Endothelial cell of umbilical vein (primary cell): Measurements from ENCODE around the gene DTL. TPM values are rescaled to one million over a fixed set of nuclear protein-coding genes. Genes with fewer than 3 reads are reported as not detected.
A peak's percentile ranks its signal among the peaks of the same experiment; 100 is the strongest.

ENCODE experiments used
- BruUV-seq: library from RNA; stranded (reverse); fragments of 400-500 nt; replicated peaks from 2 replicates; lab custom pipeline; 2021; lab: Mats Ljungman, UMichigan
- CTCF ChIA-PET: fragments of 300-600, 350-600 bp; sonication (Branson Sonifier 250); formaldehyde crosslinking; loops from one replicate; lab custom pipeline; 2021; ENCODE audit warnings: antibody characterized with exemption, inconsistent platforms; lab: Charles Lee
- POLR2A ChIA-PET: fragments of 300-600, 350-600 bp; sonication (Branson Sonifier 250); formaldehyde crosslinking; loops from one replicate; lab custom pipeline; 2021; ENCODE audit warnings: antibody characterized with exemption, inconsistent platforms; lab: Charles Lee
- DNase-seq: peaks from one replicate; pipeline ENCODE4 v3.0.0-alpha.2; 2011; ENCODE audit warnings: low read depth, low spot score
- FAIRE-seq: peaks from 2 replicates; lab custom pipeline; 2011; peaks lifted over from hg19 to GRCh38; lab: Jason Lieb, UNC
- H2AFZ ChIP-seq: 2 replicates; pipeline ENCODE4 v1.6.0; 2012; ENCODE audit warnings: low read depth, low read length, control low read depth, inconsistent platforms
- H3K27ac ChIP-seq: 2 replicates; pipeline ENCODE4 v1.5.1; 2011; ENCODE audit warnings: low read depth, mild to moderate bottlenecking, control low read depth, low read length, moderate library complexity; ENCODE audit not compliant: insufficient read depth
- H3K27me3 ChIP-seq, 2 experiments: 2 replicates each; pipeline versions ENCODE4 v1.6.0 to v1.6.1; 2011; ENCODE audit warnings: low read length in 2 of 2, mixed read lengths in 1 of 2; ENCODE audit not compliant: control insufficient read depth in 2 of 2, insufficient read depth in 2 of 2
- H3K36me3 ChIP-seq, 2 experiments: 2 replicates in 1 of 2; 3 replicates in 1 of 2; pipeline ENCODE4 v1.5.1; 2011; ENCODE audit warnings: low read length in 2 of 2, mild to moderate bottlenecking in 1 of 2, moderate library complexity in 1 of 2; ENCODE audit not compliant: control insufficient read depth in 2 of 2, insufficient read depth in 2 of 2; ENCODE audit errors: extremely low read depth in 1 of 2
- H3K4me1 ChIP-seq: 3 replicates; pipeline ENCODE4 v1.5.1; 2011; ENCODE audit warnings: mild to moderate bottlenecking, low read length; ENCODE audit not compliant: control insufficient read depth, insufficient read depth; ENCODE audit errors: extremely low read depth
- H3K4me2 ChIP-seq: 2 replicates; pipeline ENCODE4 v1.6.1; 2011; ENCODE audit warnings: low read length, control low read depth, mixed read lengths; ENCODE audit not compliant: insufficient read depth
- H3K4me3 ChIP-seq, 3 experiments: fragments of 200-600 bp in 1 of 3; sonication (generic), shearing (Covaris generic) in 1 of 3; replicated peaks in 1 of 3; 2 replicates each; pipeline ENCODE4 v1.5.1; 2011 to 2016; ENCODE audit warnings: control low read depth in 3 of 3, low read length in 3 of 3, mild to moderate bottlenecking in 2 of 3, inconsistent platforms in 1 of 3, low read depth in 1 of 3, moderate library complexity in 1 of 3; ENCODE audit not compliant: insufficient read depth in 1 of 3
- H3K79me2 ChIP-seq: 2 replicates; pipeline ENCODE4 v1.6.0; 2012; ENCODE audit warnings: low read length, inconsistent platforms; ENCODE audit not compliant: control insufficient read depth, insufficient read depth
- H3K9ac ChIP-seq: replicated peaks from 2 replicates; pipeline ENCODE3; 2011; ENCODE audit warnings: low read length, control low read depth; ENCODE audit not compliant: insufficient read depth; ENCODE audit errors: extremely low read depth
- H3K9me1 ChIP-seq: replicated peaks from 3 replicates; pipeline ENCODE4 v1.6.0; 2011; ENCODE audit warnings: mild to moderate bottlenecking, low read length; ENCODE audit not compliant: control insufficient read depth, insufficient read depth; ENCODE audit errors: extremely low read depth
- H3K9me3 ChIP-seq: replicated peaks from 2 replicates; pipeline ENCODE4 v1.5.1; 2012; ENCODE audit warnings: low read length, inconsistent platforms; ENCODE audit not compliant: control insufficient read depth, insufficient read depth
- H4K20me1 ChIP-seq: replicated peaks from 2 replicates; pipeline ENCODE3; 2011; ENCODE audit warnings: mild to moderate bottlenecking, low read length; ENCODE audit not compliant: control insufficient read depth, insufficient read depth; ENCODE audit errors: extremely low read depth
- EZH2 ChIP-seq: IDR thresholded peaks from 2 replicates; pipeline ENCODE4 v1.6.1; 2012; ENCODE audit warnings: borderline replicate concordance, low read depth, mild to moderate bottlenecking, moderate library complexity, low read length, inconsistent platforms; ENCODE audit not compliant: severe bottlenecking
- GATA2 ChIP-seq: IDR thresholded peaks from 2 replicates; pipeline ENCODE4 v1.7.0; 2011; ENCODE audit warnings: low read depth, mild to moderate bottlenecking, moderate library complexity, mixed read lengths, low read length; ENCODE audit not compliant: insufficient read length, insufficient read depth
- MYC ChIP-seq: IDR thresholded peaks from one replicate; pipeline ENCODE4 v1.6.1; 2011; ENCODE audit warnings: mild to moderate bottlenecking, low read depth, low read length
- POLR2A ChIP-seq: IDR thresholded peaks from 2 replicates; pipeline ENCODE4 v1.6.1; 2012; ENCODE audit warnings: low read depth, mild to moderate bottlenecking, control low read depth, low read length
- POLR2AphosphoS5 ChIP-seq: IDR thresholded peaks from 2 replicates; pipeline ENCODE4 v1.6.1; 2012; ENCODE audit warnings: low read depth, mild to moderate bottlenecking, control low read depth, low read length, moderate library complexity; ENCODE audit not compliant: insufficient read depth
- dilution Hi-C: fragments of 300-500 bp; cut with MboI; formaldehyde crosslinking; loops from one replicate; pipeline ENCODE4 v1.15.0; 2019; ENCODE audit warnings: low sequenced_read_pairs; ENCODE audit not compliant: extremely low pct_ligation_motif_present
- intact Hi-C: fragments of 100-400 bp; cut with micrococcal nuclease; formaldehyde crosslinking; loops from one replicate; pipeline ENCODE4 v1.10.0; 2022
- polyA plus RNA-seq, 4 experiments: library from polyadenylated mRNA; depleted of rRNA in 3 of 4; stranded (reverse) in 3 of 4; unstranded in 1 of 4; fragments of >200 nt; gene quantifications; 2 replicates each; pipeline versions ENCODE4 v1.2.1 to v1.2.3, GENCODE V29; 2011 to 2012; ENCODE audit warnings: missing spikeins in 1 of 4
- total RNA-seq: library from RNA; stranded (reverse); gene quantifications from 2 replicates; pipeline ENCODE4 v1.2.3, GENCODE V29; 2021
- TF ChIP-seq, protein P1 (sequence below), 2 donors: IDR thresholded peaks; 1 replicate in 1 of 2; 2 replicates in 1 of 2; pipeline ENCODE4 v1.5.1; 2011; ENCODE audit warnings: low read length in 2 of 2, mild to moderate bottlenecking in 2 of 2, moderate library complexity in 2 of 2, control low read depth in 1 of 2, inconsistent platforms in 1 of 2, low read depth in 1 of 2; ENCODE audit not compliant: insufficient read depth in 1 of 2; ENCODE audit errors: extremely low read depth in 1 of 2

The DTL gene
- total and polyA plus RNA-seq, 2 donors (not counting 3 experiments of a cell fraction or from before 2014, with no cell fraction given) = 11.2 to 26.5 TPM

GRCh38 chr1:212009561-212009960 lies 26.0 kb upstream of the DTL start:
- Histone ChIP-seq H2AFZ (no peak overlapping the region), H3K27ac (no peak overlapping the region), H3K9me1 (no peaks in the 10 kb centered on the region), H3K4me1 (peaks cover 4% of the 10 kb centered on the region), H3K27me3 (no peaks in the 10 kb centered on the region), H3K4me3 (no peak overlapping the region), H3K4me2 (no peak overlapping the region), H3K36me3 (peaks cover 0 to 5% of the 10 kb centered on the region in 2 experiments), H3K9me3 (no peaks in the 10 kb centered on the region), H3K9ac (no peak overlapping the region), H4K20me1 (no peaks in the 10 kb centered on the region), H3K79me2 (no peaks in the 10 kb centered on the region)
- dilution Hi-C loops = no loop called here
- TF ChIP-seq MYC (no peak), GATA2 (peak; percentile 17), POLR2AphosphoS5 (no peak), EZH2 (no peak), POLR2A (no peak)
- TF ChIP-seq, protein P1, sequence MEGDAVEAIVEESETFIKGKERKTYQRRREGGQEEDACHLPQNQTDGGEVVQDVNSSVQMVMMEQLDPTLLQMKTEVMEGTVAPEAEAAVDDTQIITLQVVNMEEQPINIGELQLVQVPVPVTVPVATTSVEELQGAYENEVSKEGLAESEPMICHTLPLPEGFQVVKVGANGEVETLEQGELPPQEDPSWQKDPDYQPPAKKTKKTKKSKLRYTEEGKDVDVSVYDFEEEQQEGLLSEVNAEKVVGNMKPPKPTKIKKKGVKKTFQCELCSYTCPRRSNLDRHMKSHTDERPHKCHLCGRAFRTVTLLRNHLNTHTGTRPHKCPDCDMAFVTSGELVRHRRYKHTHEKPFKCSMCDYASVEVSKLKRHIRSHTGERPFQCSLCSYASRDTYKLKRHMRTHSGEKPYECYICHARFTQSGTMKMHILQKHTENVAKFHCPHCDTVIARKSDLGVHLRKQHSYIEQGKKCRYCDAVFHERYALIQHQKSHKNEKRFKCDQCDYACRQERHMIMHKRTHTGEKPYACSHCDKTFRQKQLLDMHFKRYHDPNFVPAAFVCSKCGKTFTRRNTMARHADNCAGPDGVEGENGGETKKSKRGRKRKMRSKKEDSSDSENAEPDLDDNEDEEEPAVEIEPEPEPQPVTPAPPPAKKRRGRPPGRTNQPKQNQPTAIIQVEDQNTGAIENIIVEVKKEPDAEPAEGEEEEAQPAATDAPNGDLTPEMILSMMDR (IDR thresholded peaks at IDR 0.05; ENCODE audit: extremely low read depth in 1 of 2, insufficient read depth in 1 of 2, low read depth in 1 of 2, low read length in 2 of 2) = no peak
- intact Hi-C loops = no loop called here
- no TSS peak for BruUV-seq
- FAIRE-seq (no peak), DNase-seq (no peak)
- ChIA-PET POLR2A (no interaction called here), CTCF (interaction anchor here (1.0 to 3.0 kb wide), 7 partner anchors 9 to 446 kb away, joined by 3 to 24 read pairs (median 6); partner anchors contain the start of genes DTL and INTS7)
